ENCODE data around the gene SLC37A4. TPM values are rescaled to one million over a fixed set of nuclear protein-coding genes. Genes with fewer than 3 reads are reported as not detected.

Gene SLC37A4
- total and polyA plus RNA-seq, 2 donors = 8.5 to 9.5 TPM

GRCh38 chr11:119016216-119017009 lies 14.3 kb downstream of the SLC37A4 start:
- 95% methylated on average over 14 of the region's 14 CpGs for WGBS
- H3K27me3 ChIP-seq (ENCODE audit: control insufficient read depth in 2 of 2, insufficient read depth in 1 of 2, low read length in 1 of 2) = no peaks in the 10 kb centered on the region
- peaks cover 0 to 6% of the 10 kb centered on the region in 2 donors for H3K9me3 ChIP-seq (ENCODE audit: control insufficient read depth in 2 of 2, insufficient read depth in 1 of 2, low read length in 1 of 2)
- peaks cover 18 to 29% of the 10 kb centered on the region in 2 donors for H3K4me1 ChIP-seq (ENCODE audit: control insufficient read depth in 2 of 2, insufficient read depth in 2 of 2, low read length in 2 of 2)
- H3K36me3 ChIP-seq (ENCODE audit: control insufficient read depth in 2 of 2, insufficient read depth in 2 of 2, low read length in 1 of 2) = peaks cover 46 to 55% of the 10 kb centered on the region in 2 donors
- DNase-seq (ENCODE audit: low read depth in 6 of 9, low spot score in 9 of 9) = no peak
- H3K4me3 ChIP-seq (ENCODE audit: low read length in 2 of 2) = no peak overlapping the region
- H3K27ac ChIP-seq (ENCODE audit: low read depth in 1 of 2, low read length in 1 of 2) = no peak overlapping the region

- Histone ChIP-seq H3K36me3 (ENCODE audit: control insufficient read depth in 2 of 2, insufficient read depth in 2 of 2, low read length in 1 of 2) (peaks cover 52 to 62% of the 10 kb centered on the region in 2 donors), H3K9me3 (ENCODE audit: control insufficient read depth in 2 of 2, insufficient read depth in 1 of 2, low read length in 1 of 2) (peaks cover 0 to 6% of the 10 kb centered on the region in 2 donors), H3K4me3 (ENCODE audit: low read length in 2 of 2) (no peak overlapping the region), H3K4me1 (ENCODE audit: control insufficient read depth in 2 of 2, insufficient read depth in 2 of 2, low read length in 2 of 2) (peaks cover 15 to 24% of the 10 kb centered on the region in 2 donors), H3K27ac (ENCODE audit: low read depth in 1 of 2, low read length in 1 of 2) (no peak overlapping the region), H3K27me3 (ENCODE audit: control insufficient read depth in 2 of 2, insufficient read depth in 1 of 2, low read length in 1 of 2) (no peaks in the 10 kb centered on the region)
- WGBS = 93% methylated on average over 8 of the region's 8 CpGs
- DNase-seq (ENCODE audit: low read depth in 6 of 9, low spot score in 9 of 9) = no peak
Measured at GRCh38 chr11:119015054-119015611, 15.5 kb downstream of the SLC37A4 start.

- no peak overlapping the region for H3K27ac ChIP-seq (ENCODE audit: low read depth in 1 of 2, low read length in 1 of 2)
- H3K4me3 ChIP-seq (ENCODE audit: low read length in 2 of 2) = no peak overlapping the region
- 98% methylated on average over 17 of the region's 17 CpGs for WGBS
- H3K27me3 ChIP-seq (ENCODE audit: control insufficient read depth in 2 of 2, insufficient read depth in 1 of 2, low read length in 1 of 2) = no peaks in the 10 kb centered on the region
- peaks cover 59 to 67% of the 10 kb centered on the region in 2 donors for H3K36me3 ChIP-seq (ENCODE audit: control insufficient read depth in 2 of 2, insufficient read depth in 2 of 2, low read length in 1 of 2)
- peaks cover 10 to 16% of the 10 kb centered on the region in 2 donors for H3K4me1 ChIP-seq (ENCODE audit: control insufficient read depth in 2 of 2, insufficient read depth in 2 of 2, low read length in 2 of 2)
- DNase-seq (ENCODE audit: low read depth in 6 of 9, low spot score in 9 of 9) = no peak
- H3K9me3 ChIP-seq (ENCODE audit: control insufficient read depth in 2 of 2, insufficient read depth in 1 of 2, low read length in 1 of 2) = peaks cover 0 to 6% of the 10 kb centered on the region in 2 donors
Measured at GRCh38 chr11:119014209-119014924, 16.3 kb downstream of the SLC37A4 start.

- H3K27me3 ChIP-seq (ENCODE audit: control insufficient read depth in 2 of 2, insufficient read depth in 1 of 2, low read length in 1 of 2) = no peaks in the 10 kb centered on the region
- H3K27ac ChIP-seq (ENCODE audit: low read depth in 1 of 2, low read length in 1 of 2) = no peak overlapping the region
- H3K36me3 ChIP-seq (ENCODE audit: control insufficient read depth in 2 of 2, insufficient read depth in 2 of 2, low read length in 1 of 2) = peaks cover 63 to 70% of the 10 kb centered on the region in 2 donors
- H3K9me3 ChIP-seq (ENCODE audit: control insufficient read depth in 2 of 2, insufficient read depth in 1 of 2, low read length in 1 of 2) = no peaks in the 10 kb centered on the region
- H3K4me3 ChIP-seq (ENCODE audit: low read length in 2 of 2) = no peak overlapping the region
- DNase-seq (ENCODE audit: low read depth in 6 of 9, low spot score in 9 of 9) = no peak
- WGBS = 98% methylated on average over 3 of the region's 3 CpGs
- peaks cover 10 to 11% of the 10 kb centered on the region in 2 donors for H3K4me1 ChIP-seq (ENCODE audit: control insufficient read depth in 2 of 2, insufficient read depth in 2 of 2, low read length in 2 of 2)
Measured at GRCh38 chr11:119012629-119013170, 18.0 kb downstream of the SLC37A4 start.

- no peaks in the 10 kb centered on the region for H3K9me3 ChIP-seq (ENCODE audit: control insufficient read depth in 2 of 2, insufficient read depth in 1 of 2, low read length in 1 of 2)
- H3K4me1 ChIP-seq (ENCODE audit: control insufficient read depth in 2 of 2, insufficient read depth in 2 of 2, low read length in 2 of 2) = peaks cover 3 to 5% of the 10 kb centered on the region in 2 donors
- H3K27ac ChIP-seq (ENCODE audit: low read depth in 1 of 2, low read length in 1 of 2) = no peak overlapping the region
- DNase-seq (ENCODE audit: low read depth in 6 of 9, low spot score in 9 of 9) = no peak
- H3K27me3 ChIP-seq (ENCODE audit: control insufficient read depth in 2 of 2, insufficient read depth in 1 of 2, low read length in 1 of 2) = no peaks in the 10 kb centered on the region
- no peak overlapping the region for H3K4me3 ChIP-seq (ENCODE audit: low read length in 2 of 2)
- 98% methylated on average over 6 of the region's 6 CpGs for WGBS
- peaks cover 73 to 76% of the 10 kb centered on the region in 2 donors for H3K36me3 ChIP-seq (ENCODE audit: control insufficient read depth in 2 of 2, insufficient read depth in 2 of 2, low read length in 1 of 2)
Measured at GRCh38 chr11:119011476-119012053, 19.1 kb downstream of the SLC37A4 start.

GRCh38 chr11:119006656-119007055 lies 24.0 kb downstream of the SLC37A4 start:
- H3K27ac ChIP-seq (ENCODE audit: low read depth in 1 of 2, low read length in 1 of 2) = no peak overlapping the region
- DNase-seq (ENCODE audit: low read depth in 6 of 9, low spot score in 9 of 9) = no peak
- H3K9me3 ChIP-seq (ENCODE audit: control insufficient read depth in 2 of 2, insufficient read depth in 1 of 2, low read length in 1 of 2) = no peaks in the 10 kb centered on the region
- no peak overlapping the region for H3K4me3 ChIP-seq (ENCODE audit: low read length in 2 of 2)
- no peaks in the 10 kb centered on the region for H3K4me1 ChIP-seq (ENCODE audit: control insufficient read depth in 2 of 2, insufficient read depth in 2 of 2, low read length in 2 of 2)
- H3K27me3 ChIP-seq (ENCODE audit: control insufficient read depth in 2 of 2, insufficient read depth in 1 of 2, low read length in 1 of 2) = no peaks in the 10 kb centered on the region
- peaks cover 51 to 58% of the 10 kb centered on the region in 2 donors for H3K36me3 ChIP-seq (ENCODE audit: control insufficient read depth in 2 of 2, insufficient read depth in 2 of 2, low read length in 1 of 2)
- 94% methylated on average over 4 of the region's 4 CpGs for WGBS

GRCh38 chr11:119000906-119001305 lies 29.8 kb downstream of the SLC37A4 start:
- Histone ChIP-seq H3K27ac (ENCODE audit: low read depth in 1 of 2, low read length in 1 of 2) (no peak overlapping the region), H3K9me3 (ENCODE audit: control insufficient read depth in 2 of 2, insufficient read depth in 1 of 2, low read length in 1 of 2) (no peaks in the 10 kb centered on the region), H3K36me3 (ENCODE audit: control insufficient read depth in 2 of 2, insufficient read depth in 2 of 2, low read length in 1 of 2) (peaks cover 30 to 34% of the 10 kb centered on the region in 2 donors), H3K27me3 (ENCODE audit: control insufficient read depth in 2 of 2, insufficient read depth in 1 of 2, low read length in 1 of 2) (no peaks in the 10 kb centered on the region), H3K4me3 (ENCODE audit: low read length in 2 of 2) (no peak overlapping the region), H3K4me1 (ENCODE audit: control insufficient read depth in 2 of 2, insufficient read depth in 2 of 2, low read length in 2 of 2) (peaks cover 12 to 22% of the 10 kb centered on the region in 2 donors)
- DNase-seq (ENCODE audit: low read depth in 6 of 9, low spot score in 9 of 9) = no peak
- 97% methylated on average over 1 of the region's 1 CpG for WGBS

- H3K4me1 ChIP-seq (ENCODE audit: control insufficient read depth in 2 of 2, insufficient read depth in 2 of 2, low read length in 2 of 2) = peaks cover 12 to 22% of the 10 kb centered on the region in 2 donors
- WGBS = 89% methylated on average over 6 of the region's 6 CpGs
- H3K36me3 ChIP-seq (ENCODE audit: control insufficient read depth in 2 of 2, insufficient read depth in 2 of 2, low read length in 1 of 2) = peaks cover 19 to 25% of the 10 kb centered on the region in 2 donors
- H3K27me3 ChIP-seq (ENCODE audit: control insufficient read depth in 2 of 2, insufficient read depth in 1 of 2, low read length in 1 of 2) = no peaks in the 10 kb centered on the region
- H3K27ac ChIP-seq (ENCODE audit: low read depth in 1 of 2, low read length in 1 of 2) = peak overlapping the region in 1 of 2 donors; percentile 31
- no peak for DNase-seq (ENCODE audit: low read depth in 6 of 9, low spot score in 9 of 9)
- no peaks in the 10 kb centered on the region for H3K9me3 ChIP-seq (ENCODE audit: control insufficient read depth in 2 of 2, insufficient read depth in 1 of 2, low read length in 1 of 2)
- peak overlapping the region; percentile 83 to 86 for H3K4me3 ChIP-seq (ENCODE audit: low read length in 2 of 2)
Measured at GRCh38 chr11:118998822-118999221, 31.9 kb downstream of the SLC37A4 start.

Measured in thymus (tissue), 11 donors.